ENCODE results near the gene SORBS1.

The SORBS1 gene

GRCh38 chr10:95462740-95463667 lies 98.2 kb downstream of the SORBS1 start:
- DNase-seq (ENCODE audit: low read depth, low spot score) = no peak

GRCh38 chr10:95461611-95462010 lies 99.6 kb downstream of the SORBS1 start:
- DNase-seq (ENCODE audit: low read depth, low spot score) = no peak

DNA sequence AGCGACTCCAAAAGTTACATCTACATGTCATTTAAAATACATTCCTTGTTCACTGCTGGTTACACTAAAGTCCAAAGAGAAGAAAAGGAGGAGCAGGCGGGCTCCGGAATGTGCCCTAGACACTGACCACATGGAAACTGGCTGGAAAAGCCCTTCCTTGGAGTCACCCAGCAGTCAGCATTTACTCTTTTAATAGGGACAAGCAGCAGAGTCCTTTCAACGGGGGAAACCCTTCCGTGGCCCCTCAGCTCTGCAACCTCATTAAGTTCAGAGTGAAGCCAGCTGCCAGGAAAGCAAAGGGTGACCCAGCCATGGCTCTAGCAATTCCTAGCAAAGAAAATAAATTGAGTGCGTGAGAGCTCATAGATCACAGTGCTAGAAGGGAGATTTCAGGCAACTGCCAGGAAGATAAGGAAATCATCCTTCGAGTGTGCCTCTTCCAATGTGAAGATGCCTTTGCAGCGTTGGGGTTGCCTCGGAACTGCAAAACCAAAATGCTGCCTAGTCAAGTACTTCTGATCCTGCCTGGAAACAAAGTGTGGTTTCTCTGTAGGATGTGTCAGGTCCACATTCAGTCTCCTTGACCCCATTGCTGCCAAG lies 101.6 kb downstream of the SORBS1 start:
- DNase-seq (ENCODE audit: low read depth, low spot score) = no peak

DNA sequence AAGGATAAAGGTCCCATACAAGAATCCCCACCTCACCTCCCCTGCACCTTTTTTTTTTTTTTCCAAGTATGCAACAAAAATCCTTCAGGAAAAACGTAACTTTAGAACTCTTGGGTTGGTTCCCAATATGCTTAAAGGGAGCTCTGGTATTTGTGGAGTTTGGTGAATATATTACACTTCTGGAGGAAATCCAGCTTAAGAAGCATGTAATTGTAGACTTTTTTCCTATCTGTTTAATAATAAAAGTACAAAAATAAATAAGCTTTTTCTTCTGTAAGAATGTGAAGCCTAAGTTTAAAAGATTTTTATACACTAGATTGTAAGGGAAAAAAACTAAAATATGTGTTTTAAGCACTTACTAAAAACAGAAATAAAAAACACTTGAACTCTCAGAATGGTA lies 102.3 kb downstream of the SORBS1 start:
- no peak for DNase-seq (ENCODE audit: low read depth, low spot score)

DNA sequence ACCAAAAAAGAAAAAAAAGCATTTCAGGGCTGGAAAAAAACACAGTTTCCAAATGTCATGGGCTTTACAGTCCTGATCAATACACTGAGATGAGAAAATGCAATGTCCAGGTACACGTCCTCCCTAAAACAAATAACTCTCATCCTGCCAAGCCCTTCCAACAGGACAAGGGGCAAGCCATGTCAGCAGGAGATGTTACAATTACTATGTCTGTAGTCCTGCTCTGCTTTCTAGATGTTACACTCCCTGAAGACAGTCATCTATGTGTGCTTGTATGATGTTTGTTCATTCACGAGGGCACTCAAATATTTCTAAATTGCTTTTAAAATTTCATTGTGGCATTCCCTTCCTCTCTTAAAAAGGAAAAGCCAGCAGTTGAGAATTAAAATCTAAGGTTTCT lies 103.2 kb downstream of the SORBS1 start:
- no peak for DNase-seq (ENCODE audit: low read depth, low spot score)

DNA sequence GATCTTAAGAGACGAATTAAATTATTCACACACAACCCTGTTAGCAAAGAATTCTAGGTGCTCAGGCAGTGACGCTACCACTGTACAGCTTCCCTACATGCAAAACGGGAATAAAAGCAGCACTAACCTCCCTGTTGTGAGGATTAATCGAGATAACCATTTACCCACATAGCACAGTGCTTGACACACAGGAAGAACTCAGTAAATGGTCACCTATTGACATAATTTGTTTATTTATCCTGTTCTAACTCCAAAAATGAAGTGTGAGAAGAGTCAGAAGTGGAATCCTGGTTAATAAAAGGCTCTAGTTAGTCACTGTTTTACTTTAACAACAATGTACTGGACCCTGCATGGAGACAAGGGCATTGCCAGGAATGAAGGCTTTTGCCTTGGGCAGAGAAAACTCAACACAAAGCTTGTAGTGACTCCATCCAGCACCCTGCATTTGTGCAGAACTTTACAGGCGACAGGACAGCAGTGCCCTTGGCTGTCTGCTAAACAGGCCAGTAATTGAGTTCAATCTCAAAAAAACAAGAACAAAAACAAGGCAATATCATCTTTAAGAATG lies 103.8 kb downstream of the SORBS1 start:
- no peak for DNase-seq (ENCODE audit: low read depth, low spot score)

GRCh38 chr10:95456516-95456915 lies 104.7 kb downstream of the SORBS1 start:
- DNase-seq (ENCODE audit: low read depth, low spot score) = no peak

DNA sequence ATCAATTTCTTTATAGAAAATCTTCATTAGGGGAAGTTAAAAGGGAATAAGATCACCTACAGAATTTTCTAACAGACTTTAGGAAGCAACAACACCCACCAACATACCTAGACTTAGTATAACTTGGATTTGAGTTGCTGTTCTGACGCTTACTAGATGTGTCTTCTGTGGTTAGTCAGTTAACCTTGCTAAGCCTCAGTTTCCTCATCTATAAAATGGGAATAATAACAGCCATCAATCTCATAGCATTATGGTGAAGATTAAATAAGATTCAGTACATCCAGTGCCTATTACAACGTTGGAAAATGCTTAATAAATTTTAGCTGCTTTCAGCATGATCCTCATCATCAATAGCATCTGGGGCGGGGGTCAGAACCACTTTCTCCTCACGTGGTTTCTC lies 106.2 kb downstream of the SORBS1 start:
- no peak for DNase-seq (ENCODE audit: low read depth, low spot score)

DNA sequence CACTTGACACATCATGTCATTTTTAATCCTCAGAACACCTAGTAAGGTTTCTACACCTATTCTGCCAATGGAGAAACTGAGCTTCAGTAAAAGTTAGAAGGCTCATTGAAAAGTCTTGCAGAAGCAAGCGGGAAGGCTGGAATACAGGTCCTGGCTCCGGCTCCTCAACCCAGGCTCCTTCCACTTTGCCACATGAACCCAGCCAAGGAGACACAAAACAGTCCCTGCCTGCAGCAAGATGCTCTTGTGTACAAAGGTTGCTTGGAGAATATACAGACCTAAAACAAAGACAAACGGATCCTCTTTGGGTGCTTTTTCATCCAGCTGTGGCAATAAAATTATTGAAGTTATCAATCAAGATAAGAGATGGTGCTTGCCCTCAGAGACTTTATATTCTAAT lies 106.8 kb downstream of the SORBS1 start:
- no peak for DNase-seq (ENCODE audit: low read depth, low spot score)

- no peak for DNase-seq (ENCODE audit: low read depth, low spot score)
Observed at GRCh38 chr10:95451568-95452524, 109.3 kb downstream of the SORBS1 start.

DNA sequence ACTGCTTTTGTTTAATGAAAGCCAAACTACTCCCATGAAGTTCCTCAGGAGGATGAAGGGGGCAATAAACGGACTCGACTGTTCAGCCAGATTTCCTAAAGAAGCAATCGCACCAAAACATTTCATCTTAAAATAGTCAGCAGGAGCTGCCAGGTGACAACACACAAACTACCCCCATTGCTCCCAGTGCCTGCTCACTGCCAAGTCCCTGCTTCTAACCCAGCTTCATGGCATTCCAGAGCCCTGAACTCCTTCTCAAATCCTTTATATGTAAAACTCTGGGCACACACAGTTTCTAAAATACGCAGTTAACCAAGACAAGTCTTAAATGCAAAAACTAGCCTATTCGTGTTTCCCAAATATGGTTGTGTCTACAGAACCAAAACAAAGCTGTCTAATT lies 110.0 kb downstream of the SORBS1 start:
- no peak for DNase-seq (ENCODE audit: low read depth, low spot score)

GRCh38 chr10:95450188-95450587 lies 111.0 kb downstream of the SORBS1 start:
- DNase-seq (ENCODE audit: low read depth, low spot score) = no peak

DNA sequence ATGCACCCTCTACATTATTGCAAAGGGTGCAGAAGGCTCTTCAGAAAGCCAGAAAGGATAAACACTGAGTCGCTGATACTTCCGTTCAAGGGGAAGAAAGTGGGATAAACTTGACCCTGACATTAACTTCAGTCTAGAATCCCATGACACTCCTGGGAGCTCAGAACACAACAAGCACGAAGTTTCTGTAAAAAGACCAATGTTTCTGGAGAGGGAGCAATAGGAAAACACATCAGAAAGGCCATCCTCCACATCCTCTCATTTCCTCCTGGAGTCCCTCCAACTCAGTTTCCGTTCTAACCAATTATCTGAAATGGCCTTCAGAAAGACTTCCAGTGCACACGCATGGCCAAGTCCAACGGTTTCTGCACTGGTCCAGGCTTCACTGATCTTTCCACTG lies 113.5 kb downstream of the SORBS1 start:
- no peak for DNase-seq (ENCODE audit: low read depth, low spot score)

- no peak for DNase-seq (ENCODE audit: low read depth, low spot score)
Observed at GRCh38 chr10:95445837-95446486, 115.2 kb downstream of the SORBS1 start.

DNA sequence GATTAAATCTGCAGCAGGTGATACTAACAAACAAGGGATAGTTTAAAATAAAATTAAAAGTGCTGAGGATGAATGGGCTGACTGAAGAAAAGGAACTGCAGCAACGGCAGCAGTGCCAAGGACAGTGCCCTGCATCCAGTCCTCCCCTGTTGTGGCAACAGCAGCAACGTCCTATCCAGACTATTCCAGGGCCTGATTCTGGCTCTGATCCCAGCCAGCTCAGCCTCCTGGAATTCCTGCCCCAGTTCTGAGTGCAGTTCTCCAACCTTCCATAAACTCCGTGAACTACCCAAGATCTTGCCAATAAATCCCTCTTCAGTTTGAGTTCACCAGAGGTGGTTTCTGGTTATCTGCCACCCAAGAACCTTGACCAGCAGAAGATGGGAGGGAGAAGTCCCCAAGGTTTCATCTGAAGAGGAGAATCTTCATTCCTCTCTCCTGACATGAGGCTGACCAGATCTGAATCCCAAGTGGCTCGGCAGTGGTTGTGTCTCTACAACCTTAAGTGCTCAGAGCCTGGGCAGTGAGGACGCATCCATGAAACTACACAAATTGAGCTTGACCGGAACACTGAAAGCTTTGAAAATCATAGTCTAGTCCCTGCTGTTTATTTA lies 115.8 kb downstream of the SORBS1 start:
- no peak for DNase-seq (ENCODE audit: low read depth, low spot score)

DNA sequence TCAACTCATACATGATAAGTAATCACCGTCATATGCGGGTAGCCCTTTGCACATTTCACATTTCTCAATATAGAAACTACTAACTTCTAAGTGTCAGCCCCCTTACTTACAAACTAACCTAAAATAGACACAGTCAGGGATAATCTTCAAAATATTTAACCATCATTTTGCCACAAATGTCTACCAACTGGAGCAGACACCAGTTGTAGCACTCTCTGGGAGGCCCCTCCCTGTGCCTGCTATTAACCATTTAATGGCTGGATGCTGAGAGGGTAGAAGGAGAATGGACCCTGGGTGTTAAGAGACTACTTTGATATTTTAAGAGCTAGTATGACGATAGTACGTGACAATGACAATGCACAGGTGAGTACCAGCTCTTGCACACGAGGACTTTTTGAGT lies 116.4 kb downstream of the SORBS1 start:
- no peak for DNase-seq (ENCODE audit: low read depth, low spot score)

- no peak for DNase-seq (ENCODE audit: low read depth, low spot score)
Observed at GRCh38 chr10:95443636-95444035, 117.5 kb downstream of the SORBS1 start.

GRCh38 chr10:95442341-95442740 lies 118.8 kb downstream of the SORBS1 start:
- no peak for DNase-seq (ENCODE audit: low read depth, low spot score)

DNA sequence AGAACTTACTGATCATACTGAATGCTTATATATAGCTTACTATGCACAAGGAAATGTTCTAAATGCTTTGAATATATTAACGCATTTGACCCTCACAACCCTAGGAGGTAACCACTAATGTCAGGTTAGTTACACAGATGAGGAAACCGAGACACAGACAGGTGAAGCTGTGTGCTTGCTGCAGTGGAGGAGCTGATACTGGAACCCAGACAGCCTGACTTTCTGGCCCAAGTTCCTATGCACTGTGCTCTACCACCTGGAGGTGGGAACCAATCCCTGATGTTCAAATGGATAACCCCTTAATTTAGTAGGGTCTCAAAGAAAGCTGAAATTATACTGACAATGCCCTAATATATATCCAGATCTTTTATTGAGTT lies 119.6 kb downstream of the SORBS1 start:
- DNase-seq (ENCODE audit: low read depth, low spot score) = no peak

DNA sequence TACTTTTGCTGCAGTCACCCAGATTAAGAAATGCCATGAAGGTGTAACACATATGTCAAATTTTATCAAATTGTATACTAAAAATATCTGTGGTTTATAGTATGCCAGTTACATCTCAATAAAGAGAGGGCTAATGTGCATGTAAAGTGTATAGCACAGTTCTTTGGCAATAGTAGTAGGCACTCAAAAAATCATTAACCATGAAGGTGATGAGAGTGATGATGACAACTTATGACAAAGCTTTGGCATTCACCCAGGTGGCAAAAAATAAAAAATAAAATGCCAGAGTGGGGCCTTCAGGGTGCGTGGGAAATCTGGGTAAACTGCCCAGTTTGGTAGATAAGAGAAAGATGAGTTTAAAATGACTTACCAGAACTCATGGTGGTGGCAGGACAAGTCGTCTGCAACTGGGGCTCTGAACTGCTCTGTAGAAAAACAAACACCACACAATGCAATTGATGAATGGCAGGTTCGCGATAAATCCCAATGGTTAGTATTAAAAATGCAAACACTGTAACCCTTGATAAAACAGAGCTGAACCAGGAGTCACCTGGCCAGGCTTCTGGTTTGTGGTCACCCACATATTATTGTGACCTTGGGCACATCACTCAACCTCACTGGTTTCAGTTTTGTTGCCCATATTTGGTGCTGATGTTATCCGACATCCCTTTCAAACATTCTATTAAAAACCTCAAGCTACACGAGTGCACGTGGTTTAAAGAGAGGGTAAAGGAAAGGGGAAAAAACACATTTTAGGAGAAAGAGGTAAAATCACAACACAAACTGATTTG lies 120.2 kb downstream of the SORBS1 start:
- no peak for DNase-seq (ENCODE audit: low read depth, low spot score)

Data from activated CD4-positive, CD25-positive, alpha-beta regulatory T cell treated with anti-CD3 and anti-CD28 coated beads, Interleukin-2, amount 50 U/mL, for 16 hours (primary cell).